Iris pigment epithelial cell (primary cell): Measurements from ENCODE around the gene KLF17.
"Not testable (repeated sequence)": the region's sequence is repeated elsewhere in the genome, so short reads cannot be mapped to it uniquely, and the experiment has no call there.

Source experiments
- DNase-seq: peaks from one replicate; pipeline ENCODE4 v3.0.0-alpha.2; 2011; ENCODE audit warnings: low read depth

Gene KLF17

DNA sequence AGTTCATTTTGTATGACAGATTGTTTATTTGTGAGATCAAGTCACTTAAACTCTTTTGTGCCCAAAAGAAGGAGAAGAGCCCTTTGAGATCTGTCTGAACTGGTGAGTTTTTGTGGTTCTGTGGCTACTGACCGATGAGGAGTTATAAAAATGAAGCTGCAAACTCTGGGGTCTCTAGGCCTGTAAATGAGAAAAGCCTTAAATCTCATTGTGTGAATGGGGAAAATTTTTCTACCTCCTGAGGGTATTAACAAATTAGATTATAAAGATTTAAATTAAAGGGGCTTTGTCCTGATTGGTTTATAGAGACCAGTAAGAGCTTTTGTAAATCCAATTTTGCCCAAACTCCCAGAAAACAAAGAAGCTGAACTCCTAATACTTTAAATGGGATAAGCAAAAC is 9.7 kb upstream of the KLF17 start:
- DNase-seq: no peak

DNA sequence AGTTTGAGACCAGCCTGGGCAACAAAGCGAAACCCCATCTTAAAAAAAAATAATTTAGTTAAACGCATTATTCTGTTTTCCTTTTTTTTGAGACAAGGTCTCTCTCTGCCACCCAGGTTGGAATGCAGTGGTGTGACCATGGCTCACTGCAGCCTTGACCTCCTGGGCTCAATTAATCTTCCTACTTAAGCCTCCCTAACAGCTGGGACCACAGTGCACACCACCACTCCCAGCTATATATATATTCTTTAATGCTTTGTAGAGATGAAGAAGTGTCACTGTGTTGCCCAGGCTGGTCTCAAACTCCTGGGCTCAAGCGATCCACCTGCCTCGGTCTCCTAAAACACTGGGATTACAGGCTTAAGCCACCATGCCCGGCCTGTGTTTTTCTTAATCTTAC is 7.7 kb upstream of the KLF17 start:
- DNase-seq: no peak

DNA sequence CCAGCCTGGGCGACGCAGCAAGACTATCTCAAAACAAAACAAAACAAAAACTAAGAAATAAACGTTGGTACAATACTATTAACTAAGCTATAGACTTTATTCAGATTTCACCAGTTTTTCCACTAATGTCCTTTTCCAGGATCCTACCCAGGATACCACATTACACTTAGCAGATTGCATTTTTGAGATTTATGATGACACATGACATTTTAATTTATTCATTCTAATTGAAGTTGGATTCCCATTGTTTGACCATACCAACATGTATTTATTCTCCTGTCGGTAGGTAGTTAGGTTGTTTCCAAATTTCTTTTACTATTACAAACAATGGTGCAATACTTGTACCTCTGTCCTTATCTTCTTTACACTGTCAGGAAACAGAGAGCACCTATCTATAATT is 6.8 kb upstream of the KLF17 start:
- DNase-seq: no peak

DNA sequence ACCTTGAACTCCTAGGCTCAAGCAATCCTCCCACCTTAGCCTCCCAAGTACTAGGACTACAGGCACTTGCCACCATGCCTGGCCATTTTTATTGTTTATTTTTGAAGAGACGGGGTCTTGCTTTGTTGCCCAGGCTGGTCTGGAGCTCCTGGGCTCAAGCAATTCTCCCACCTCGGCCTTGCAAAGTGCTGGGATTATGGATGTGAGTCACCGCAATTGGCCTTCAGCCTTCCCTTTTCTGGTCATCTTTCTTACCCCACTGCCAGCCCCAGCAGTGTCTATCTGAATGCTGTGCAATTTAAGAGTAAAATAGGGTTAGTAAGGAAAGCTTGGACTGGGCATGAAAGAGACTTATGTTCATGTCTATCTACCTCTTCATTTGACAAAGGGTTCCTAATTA is 6.1 kb upstream of the KLF17 start:
- peak; percentile 25 for DNase-seq

DNA sequence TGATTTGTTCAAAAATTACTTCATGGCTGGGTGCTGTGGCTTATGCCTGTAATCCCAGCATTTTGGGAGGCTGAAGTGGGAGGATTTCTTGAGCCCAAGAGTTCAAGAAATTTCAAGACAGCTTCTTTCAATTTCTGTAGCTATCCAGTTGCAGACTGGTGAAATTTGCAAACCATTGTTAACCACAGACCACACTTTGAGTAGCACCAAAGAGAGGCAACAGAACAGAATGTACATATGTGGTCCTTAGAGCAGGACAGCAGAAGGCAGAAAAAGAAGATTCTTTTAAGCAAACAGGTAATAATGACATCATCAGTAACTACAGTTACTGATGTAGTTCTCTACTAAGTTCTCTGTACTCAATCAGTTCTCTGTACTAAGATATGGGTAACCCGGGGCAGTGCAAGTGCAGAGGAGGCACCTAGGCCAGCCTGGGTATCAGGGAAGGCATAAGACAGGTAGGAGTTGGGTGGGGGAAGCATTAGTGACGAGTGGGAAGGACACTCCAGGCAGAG is 5.5 kb upstream of the KLF17 start:
- peak; percentile 28 for DNase-seq

DNA sequence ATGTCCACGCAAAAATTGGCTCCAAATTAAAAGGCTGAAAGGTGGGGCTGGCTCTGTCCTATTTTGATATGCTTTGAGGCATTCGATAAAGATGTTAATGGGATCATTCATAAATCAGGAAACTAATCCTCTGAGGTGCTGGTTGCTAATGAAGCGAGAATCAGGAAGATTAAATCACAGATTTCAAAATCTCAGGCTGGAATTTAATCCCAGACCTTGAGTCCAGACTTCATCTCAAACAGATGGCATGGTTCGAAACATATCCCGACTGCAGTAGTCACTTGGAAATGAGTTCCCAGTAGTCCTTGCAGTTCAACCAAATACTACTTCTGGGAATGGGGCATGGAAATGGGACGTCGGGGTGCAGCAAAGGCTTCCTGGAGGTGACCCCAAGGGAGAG is 4.5 kb upstream of the KLF17 start:
- DNase-seq: no peak

DNA sequence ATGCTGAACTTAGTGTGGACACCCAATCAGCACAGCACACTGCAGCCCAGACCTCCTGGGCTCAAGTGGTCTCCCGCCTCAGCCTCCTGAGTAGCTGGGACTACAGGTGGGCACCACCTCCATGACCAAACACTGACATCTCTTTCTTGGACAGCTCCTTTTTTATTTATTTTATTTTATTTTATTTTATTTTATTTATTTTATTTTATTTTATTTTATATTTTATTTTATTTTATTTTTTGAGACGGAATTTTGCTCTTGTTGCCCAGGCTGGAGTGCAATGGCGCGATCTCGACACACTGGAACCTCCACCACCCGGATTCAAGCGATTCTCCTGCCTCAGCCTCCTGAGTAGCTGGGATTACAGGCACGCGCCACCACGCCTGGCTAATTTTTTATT is 1.3 kb upstream of the KLF17 start:
- DNase-seq: not testable (repeated sequence)

DNA sequence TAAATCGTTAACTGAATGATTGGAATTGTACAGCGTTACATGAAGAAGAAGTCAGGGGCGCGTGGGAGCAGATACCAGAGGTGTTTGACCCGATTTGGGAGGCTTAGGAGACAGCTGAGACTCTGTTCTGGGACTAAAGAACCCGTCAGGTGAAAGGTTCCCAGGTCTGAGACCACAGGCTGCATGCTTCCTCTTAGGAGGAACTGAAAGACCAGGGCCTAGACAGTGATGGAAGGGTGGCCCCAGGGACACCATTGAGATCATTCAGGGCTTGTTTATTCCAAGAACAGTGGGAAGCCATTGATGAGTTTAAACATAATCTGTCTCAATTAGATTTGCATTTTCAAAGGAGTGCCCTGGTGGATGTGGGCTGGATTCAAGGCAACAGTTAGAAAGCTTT is 904 bp downstream of the KLF17 start:
- no peak for DNase-seq

DNA sequence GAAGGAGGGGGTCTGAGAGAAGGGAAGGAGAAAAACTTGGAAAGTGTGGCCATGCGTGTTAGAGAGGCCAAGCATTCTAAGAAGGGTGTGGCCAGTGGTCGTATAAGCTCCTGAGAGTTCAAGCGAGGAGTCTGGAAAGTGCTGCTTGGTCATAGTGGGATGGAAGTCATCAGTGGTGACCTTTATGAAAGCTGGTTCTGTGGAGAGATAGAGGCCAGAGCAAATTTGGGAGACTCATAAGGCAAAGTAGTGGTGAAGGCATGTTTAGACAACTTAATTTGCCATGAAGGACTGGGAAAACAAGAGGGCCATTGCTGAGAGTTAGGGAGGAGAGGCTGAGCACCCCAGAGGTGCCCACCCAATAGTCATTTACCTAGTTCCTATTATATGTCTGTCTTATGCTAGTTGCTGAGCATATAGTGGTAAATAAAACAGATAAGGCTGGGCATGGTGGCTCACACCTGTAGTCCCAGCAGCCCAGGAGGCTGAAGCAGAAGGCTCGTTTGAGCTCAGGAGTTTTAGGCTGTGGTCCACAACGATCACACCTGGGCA is 1.9 kb downstream of the KLF17 start:
- no peak for DNase-seq

DNA sequence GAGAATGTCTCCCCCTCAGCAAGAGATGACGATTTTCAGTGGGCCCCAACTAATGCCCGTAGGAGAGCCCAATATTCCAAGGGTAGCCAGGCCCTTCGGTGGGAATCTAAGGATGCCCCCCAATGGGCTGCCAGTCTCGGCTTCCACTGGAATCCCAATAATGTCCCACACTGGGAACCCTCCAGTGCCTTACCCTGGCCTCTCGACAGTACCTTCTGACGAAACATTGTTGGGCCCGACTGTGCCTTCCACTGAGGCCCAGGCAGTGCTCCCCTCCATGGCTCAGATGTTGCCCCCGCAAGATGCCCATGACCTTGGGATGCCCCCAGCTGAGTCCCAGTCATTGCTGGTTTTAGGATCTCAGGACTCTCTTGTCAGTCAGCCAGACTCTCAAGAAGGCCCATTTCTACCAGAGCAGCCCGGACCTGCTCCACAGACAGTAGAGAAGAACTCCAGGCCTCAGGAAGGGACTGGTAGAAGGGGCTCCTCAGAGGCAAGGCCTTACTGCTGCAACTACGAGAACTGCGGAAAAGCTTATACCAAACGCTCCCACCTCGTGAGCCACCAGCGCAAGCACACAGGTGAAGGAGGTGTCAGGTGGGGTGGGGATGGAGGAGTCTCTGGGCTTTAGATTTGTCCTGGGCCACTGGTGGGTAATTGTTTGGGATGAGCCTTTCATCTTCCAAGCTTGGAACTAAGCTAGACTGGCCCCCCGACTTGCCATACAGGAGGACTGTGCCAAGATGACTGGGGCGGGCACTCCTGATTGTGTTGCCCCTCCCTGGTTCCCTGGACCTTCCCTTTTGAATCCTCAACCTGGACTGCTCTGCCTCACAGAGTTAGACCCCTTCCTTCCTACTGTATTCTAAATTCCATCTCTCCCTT is 11.2 kb downstream of the KLF17 start:
- DNase-seq: no peak

DNA sequence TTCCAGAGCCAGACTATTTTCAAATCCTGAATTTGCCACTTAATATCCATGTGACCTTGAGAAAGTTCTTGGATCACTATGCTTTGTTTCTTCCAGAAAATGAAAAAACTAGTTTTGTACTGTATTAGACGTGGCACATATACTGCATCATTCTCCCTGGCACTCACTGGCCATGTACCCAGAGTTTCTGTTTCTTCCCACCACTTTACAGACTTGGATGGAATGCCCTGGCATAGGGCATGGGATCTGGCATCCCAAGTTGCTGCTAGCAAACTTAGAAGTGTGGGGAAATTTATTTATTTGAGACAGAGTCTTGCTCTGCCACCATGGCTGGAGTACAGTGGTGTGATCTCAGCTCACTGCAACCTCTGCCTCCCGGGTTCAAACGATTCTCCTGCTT is 12.8 kb downstream of the KLF17 start:
- DNase-seq: no peak

DNA sequence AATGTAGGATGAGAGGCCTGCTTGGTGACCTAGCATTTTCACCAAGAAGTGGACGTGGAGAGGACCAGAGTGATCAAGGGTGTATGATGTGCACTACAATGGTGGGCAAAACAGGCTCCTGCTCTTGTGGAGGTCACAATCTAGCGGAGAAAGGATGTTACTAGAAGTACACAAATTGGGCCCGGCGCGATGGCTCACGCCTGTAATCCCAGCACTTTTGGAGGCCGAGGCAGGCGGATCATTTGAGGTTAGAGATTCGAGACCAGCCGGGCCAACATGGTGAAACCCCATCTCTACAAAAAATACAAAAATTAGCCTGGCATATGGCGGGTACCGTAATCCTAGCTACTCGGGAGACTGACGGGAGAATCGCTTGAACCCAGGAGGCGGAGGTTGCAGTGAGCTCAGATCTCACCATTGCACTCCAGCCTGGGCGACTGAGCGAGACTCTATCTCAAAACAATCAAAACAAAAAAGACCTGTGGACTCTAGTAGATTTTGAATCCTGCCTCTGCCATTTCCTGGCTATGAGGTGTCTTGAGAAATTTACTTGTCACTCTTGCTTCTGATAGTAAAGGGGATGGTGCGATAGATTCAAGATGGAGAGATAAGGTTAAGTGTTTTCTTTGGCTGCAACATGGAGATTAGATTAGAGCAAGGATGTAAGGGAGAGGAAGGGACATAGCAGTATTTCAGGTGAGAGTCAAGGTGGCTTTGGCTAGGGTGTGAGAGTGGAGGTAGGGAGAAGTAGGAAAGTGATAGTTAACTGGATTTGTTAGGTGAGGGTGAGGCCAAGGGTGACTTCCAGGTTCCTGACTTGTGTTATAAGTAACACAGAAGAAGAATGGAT is 15.7 kb downstream of the KLF17 start:
- no peak for DNase-seq

DNA sequence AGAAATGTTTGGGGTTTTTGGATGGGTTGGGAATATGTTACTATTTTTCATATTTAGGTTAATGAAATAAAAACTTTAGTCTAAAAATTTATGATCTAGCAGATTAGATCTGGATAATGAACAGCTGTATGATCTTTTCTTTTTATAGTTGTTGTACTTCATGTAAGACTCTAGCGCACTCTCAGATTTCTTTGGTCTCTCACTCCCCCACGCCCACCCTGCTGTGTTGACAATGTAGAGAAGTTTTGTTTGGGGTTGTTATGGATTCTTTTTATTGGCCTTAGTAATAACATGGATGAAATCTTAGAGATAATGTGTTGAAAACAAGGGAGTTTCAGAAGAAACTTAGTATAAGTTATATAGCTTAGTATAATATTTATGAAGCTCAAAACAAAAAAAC is 17.3 kb downstream of the KLF17 start:
- no peak for DNase-seq

DNA sequence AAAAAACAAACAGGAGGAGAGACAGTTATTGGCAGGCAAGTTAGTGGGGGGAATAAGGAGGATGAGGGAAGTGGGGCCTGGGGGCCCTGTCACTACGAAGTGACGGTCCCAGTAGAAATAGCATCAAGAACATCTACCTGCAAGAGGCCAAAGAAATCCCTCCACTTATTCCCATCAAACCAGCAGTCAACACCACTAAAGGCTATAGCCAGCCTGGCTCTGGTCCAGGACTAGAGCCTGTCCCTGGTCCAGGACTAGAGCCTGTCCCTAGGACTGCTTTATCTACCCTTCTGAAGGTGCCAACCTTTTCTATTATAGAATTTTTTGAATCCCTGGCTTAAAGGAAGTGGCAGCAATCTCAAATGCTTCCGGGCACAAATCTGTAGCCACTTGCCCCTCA is 19.6 kb downstream of the KLF17 start:
- DNase-seq: no peak

DNA sequence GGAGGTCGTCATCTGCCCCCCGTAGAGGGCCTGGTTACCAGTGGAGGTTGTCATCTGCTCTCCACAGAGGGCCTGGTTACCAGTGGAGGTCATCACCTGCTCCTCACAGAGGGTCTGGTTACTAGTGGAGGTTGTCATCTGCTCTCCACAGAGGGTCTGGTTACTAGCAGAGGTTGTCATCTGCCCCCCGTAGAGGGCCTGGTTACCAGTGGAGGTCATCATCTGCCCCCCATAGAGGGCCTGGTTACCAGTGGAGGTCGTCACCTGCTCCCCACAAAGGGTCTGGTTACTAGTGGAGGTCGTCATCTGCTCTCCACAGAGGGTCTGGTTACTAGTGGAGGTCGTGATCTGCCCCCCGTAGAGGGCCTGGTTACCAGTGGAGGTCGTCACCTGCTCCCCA is 20.9 kb downstream of the KLF17 start:
- DNase-seq: not testable (repeated sequence)

DNA sequence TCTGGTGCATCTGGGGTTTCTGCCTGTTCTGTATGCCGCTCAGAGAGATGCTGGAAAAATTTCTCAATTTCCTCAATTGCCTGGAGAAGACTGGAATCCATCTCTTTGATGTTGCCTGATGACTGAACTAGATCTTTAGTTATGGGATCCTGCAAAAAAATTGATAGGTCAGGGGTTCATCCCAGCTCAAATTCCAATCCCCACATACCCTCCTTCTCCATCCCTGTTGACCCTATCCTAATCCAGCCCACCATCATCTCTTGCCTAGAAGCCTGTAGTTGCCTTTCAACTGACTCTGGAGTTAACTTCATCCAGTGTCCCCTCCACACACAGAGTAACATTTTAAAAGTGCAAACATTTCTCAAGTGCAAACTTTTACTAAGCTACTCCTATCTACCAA is 22.9 kb downstream of the KLF17 start, which contains the start of gene KLF18:
KLF18 (minus strand) TSS at position 101 of the 400 bp plus-strand sequence; CDS start at position 101, 0 bp downstream.
- DNase-seq: no peak

DNA sequence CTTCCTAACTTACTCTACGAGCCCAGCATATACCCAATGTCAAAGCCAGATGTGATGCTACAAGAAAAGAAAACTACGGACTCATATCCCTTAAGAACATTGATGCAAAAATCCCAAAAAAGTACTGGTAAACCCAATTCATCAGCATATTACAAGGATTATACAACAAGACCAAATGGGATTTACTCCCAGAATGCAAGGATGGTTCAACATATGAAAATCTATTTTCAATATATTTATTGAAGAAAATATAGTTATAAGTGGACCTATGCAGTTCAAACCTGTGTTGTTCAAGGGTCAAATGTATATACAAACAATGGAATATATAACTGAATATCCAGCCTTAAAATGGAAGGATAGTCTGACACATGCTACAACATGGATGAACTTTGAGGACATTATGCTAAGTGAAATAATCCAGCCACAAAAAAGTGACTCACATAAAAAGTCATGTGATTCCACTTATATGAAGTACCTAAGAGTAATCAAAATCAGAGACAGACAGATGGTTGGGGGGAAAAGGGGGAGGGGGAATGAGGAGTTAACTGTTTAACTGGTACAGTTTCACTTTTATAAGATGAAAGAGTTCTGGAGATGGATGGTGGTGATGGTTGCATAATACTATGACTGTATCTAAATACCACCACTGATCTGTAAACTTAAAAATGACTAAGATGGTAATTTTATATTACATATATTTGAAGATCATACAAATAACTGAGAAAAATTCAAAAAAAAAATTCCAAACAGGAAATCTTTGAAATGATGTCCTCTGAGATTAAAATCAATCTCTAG is 26.5 kb downstream of the KLF17 start:
- DNase-seq: peak; percentile 51

DNA sequence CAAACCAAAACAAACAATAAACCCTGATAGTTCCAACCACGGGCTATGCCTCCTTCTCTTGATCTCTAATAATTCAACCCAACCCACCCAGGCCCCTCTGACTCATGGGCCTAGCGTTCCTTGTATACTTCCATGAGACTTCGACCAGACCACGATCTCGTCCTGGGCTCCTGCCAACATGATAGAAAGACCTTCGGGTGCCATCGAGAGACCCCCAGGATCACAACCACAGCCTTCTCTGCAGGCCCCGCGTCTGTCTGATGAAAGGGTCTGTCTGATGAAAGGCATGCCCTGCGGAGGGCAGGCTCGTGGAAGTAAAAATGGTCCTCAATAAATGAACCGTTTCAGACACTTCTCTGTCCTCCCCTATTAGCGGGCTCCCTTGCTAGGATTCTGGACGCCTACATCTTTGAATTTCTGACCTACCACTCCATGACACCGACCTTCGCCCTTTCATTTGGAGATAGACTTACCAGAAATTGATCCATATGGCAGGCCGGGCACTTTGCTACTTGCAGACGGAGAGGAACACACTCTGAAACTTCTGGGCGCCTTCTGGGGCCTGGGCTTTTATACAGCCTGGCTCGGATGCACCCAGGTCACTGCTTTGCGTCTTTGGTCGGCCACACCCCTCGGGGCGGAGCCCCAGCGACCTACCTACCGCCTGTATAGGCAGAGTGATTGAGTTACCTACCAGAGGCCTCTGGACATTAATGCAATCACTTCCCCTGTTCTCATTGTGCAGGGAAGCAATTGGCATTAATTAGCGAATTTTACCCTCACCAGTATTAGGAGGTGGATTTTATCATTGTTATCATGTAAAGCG is 28.1 kb downstream of the KLF17 start:
- no peak for DNase-seq

DNA sequence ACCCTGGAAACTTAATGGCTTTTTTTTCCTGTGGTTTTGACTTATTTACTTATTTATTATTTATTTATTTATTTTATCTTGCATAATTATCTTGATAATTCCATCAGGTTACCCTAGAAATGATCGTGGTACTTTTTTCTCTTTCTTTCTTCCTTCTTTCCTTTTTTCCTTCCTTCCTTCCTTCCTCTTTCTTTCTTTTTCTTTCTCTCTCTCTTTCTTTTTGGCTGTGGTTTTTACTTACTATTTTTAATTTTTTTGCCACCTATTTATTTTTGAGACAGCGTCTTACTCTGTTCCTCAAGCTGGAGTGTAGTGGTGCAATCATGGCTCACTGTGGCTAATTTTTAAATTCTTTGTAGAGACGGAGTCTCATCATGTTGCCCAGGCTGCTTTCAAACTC is 29.0 kb downstream of the KLF17 start:
- DNase-seq: no peak

DNA sequence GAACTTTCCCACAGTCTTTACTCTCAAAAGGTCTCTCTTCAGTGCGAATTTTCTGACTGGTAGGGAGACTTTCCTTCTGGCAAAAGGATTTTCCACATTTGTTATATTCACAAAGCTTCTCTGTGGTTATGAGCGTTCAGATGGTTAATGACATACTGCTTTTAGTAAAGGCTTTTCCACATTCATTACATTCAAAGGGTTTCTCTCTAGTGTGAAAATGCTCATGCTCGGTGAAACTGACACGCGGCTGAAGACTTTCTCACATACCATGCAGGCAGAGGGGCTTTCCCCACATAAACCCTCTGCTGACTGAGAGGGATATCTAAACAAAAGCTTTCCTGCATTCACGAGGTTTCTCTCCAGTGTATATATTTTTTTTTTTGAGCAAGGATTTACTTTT is 32.7 kb downstream of the KLF17 start:
- no peak for DNase-seq

DNA sequence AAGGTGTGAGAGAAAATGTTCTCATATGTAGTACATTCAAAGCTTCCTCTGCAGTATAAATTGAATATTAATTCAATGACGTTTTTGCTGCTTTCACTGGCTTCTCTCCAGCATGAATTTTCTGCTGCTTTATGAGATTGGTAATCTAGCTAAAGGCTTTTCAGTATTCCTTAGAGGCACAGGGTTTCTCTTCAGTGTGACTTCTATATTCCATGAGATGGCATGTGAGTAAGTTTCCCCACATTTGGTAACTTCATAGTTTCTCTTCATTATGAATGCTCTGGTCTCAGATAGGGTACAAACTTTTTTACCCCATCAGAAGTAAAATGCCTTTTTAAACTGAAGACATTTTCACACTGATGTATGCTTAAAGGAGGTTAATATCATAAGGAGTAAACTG is 33.2 kb downstream of the KLF17 start:
- no peak for DNase-seq
